ENCODE data around the gene ASCL5.

ASCL5 gene

GRCh38 chr1:201137579-201138310 lies 10.8 kb upstream of the ASCL5 start:
- Histone ChIP-seq H3K27me3 (ENCODE audit: insufficient read depth, low read length, poor library complexity, severe bottlenecking) (no peaks in the 10 kb centered on the region), H3K4me3 (ENCODE audit: low read length, poor library complexity, severe bottlenecking) (no peak overlapping the region), H3K9me2 (replicated peaks; ENCODE audit: low read depth, low read length) (no peaks in the 10 kb centered on the region), H3K36me3 (ENCODE audit: insufficient read depth, low read length) (peaks cover 44% of the 10 kb centered on the region; the same call in 1 of the 2 replicates), H3K9ac (ENCODE audit: low read depth, low read length, poor library complexity, severe bottlenecking) (no peak overlapping the region), H3F3A (ENCODE audit: low read depth) (no peaks in the 10 kb centered on the region), H2AFZ (ENCODE audit: low read length) (no peak overlapping the region), H3K9me3 (ENCODE audit: insufficient read depth, low read depth, low read length) (no peaks in the 10 kb centered on the region), H3K4me2 (ENCODE audit: low read depth, low read length, poor library complexity, severe bottlenecking) (no peak overlapping the region), H3K4me1 (ENCODE audit: insufficient read depth, low read length, poor library complexity, severe bottlenecking) (no peaks in the 10 kb centered on the region), H4K20me1 (ENCODE audit: insufficient read depth, low read length, poor library complexity, severe bottlenecking) (no peaks in the 10 kb centered on the region), H3K79me2 (ENCODE audit: insufficient read depth, low read length) (no peaks in the 10 kb centered on the region)
- TF ChIP-seq CTCF (conservative IDR thresholded peaks at IDR 0.05; ENCODE audit: low read length) (no peak), EZH2phosphoT487 (IDR thresholded peaks at IDR 0.05; ENCODE audit: borderline replicate concordance) (no peak)

DNA sequence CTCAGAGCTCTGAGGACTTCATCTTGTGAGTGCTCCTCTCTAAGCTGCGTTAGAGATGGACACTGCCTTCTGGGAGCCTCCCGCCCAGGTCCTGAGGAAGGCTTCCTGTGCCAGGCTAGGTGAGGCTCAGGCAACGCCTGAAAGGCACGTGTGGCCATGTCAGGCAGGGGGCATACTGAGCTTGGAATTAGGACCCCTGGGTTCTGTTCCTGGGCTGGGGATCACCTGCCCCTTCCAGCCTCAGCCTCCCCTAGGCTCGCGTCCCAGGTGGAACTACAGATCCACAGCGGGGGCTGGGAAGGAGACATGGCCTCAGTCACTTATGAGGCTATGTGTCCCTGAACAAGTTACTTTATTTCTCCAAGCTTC lies 10.0 kb upstream of the ASCL5 start:
- no peaks in the 10 kb centered on the region for H3K9me3 ChIP-seq (ENCODE audit: insufficient read depth, low read depth, low read length)
- TF ChIP-seq EZH2phosphoT487 (IDR thresholded peaks at IDR 0.05; ENCODE audit: borderline replicate concordance) (no peak), CTCF (conservative IDR thresholded peaks at IDR 0.05; ENCODE audit: low read length) (no peak)

DNA sequence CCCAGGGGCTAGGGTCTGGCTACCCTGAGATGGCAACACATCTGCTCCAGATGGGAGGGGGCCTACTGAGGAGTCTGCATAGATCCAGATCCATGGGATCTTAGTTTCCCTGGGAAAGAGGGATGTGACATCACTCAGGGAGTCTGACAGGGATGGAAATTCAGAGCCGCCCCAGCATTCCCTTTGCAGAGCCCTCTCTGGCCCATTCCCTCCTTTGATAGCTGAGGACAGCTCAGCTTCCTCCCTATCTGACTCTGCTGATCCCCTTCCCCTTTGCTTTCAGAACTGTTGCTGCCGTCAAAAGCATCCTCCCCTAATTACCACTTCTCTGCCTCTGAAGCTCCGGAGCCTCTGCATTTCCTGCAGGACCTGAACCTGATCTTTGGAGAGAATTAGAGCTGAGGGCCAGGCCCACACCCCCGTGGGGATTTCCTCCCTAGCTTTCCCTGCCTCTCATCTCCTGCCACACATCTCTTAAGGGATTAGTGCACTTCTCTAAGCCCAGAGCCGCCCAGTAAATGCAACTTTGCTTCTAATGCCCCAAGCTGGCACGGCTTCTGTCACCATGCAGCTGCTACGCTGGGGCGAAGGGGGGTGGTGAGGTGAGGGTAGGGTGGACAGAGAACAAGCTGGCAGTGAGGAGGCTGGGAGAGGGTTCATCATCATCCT lies 9.5 kb upstream of the ASCL5 start:
- H2AFZ ChIP-seq (ENCODE audit: low read length) = no peak overlapping the region
- no peaks in the 10 kb centered on the region for H3K79me2 ChIP-seq (ENCODE audit: insufficient read depth, low read length)
- H3K36me3 ChIP-seq (ENCODE audit: insufficient read depth, low read length) = peaks cover 34% of the 10 kb centered on the region; the same call in 1 of the 2 replicates
- H3K4me1 ChIP-seq (ENCODE audit: insufficient read depth, low read length, poor library complexity, severe bottlenecking) = no peaks in the 10 kb centered on the region
- no peaks in the 10 kb centered on the region for H3F3A ChIP-seq (ENCODE audit: low read depth)
- H3K9me2 ChIP-seq (replicated peaks; ENCODE audit: low read depth, low read length) = no peaks in the 10 kb centered on the region
- no peaks in the 10 kb centered on the region for H4K20me1 ChIP-seq (ENCODE audit: insufficient read depth, low read length, poor library complexity, severe bottlenecking)
- no peak overlapping the region for H3K9ac ChIP-seq (ENCODE audit: low read depth, low read length, poor library complexity, severe bottlenecking)
- no peaks in the 10 kb centered on the region for H3K27me3 ChIP-seq (ENCODE audit: insufficient read depth, low read length, poor library complexity, severe bottlenecking)
- no peak overlapping the region for H3K4me2 ChIP-seq (ENCODE audit: low read depth, low read length, poor library complexity, severe bottlenecking)
- no peaks in the 10 kb centered on the region for H3K9me3 ChIP-seq (ENCODE audit: insufficient read depth, low read depth, low read length)
- H3K4me3 ChIP-seq (ENCODE audit: low read length, poor library complexity, severe bottlenecking) = no peak overlapping the region
- TF ChIP-seq CTCF (conservative IDR thresholded peaks at IDR 0.05; ENCODE audit: low read length) (no peak), EZH2phosphoT487 (IDR thresholded peaks at IDR 0.05; ENCODE audit: borderline replicate concordance) (no peak)

More for the DNA sequence above, 10.0 kb upstream of the ASCL5 start:
- Histone ChIP-seq H3K79me2 (ENCODE audit: insufficient read depth, low read length) (no peaks in the 10 kb centered on the region), H3K4me1 (ENCODE audit: insufficient read depth, low read length, poor library complexity, severe bottlenecking) (no peaks in the 10 kb centered on the region), H3K36me3 (ENCODE audit: insufficient read depth, low read length) (peaks cover 37% of the 10 kb centered on the region; the same call in 1 of the 2 replicates), H3K9me2 (replicated peaks; ENCODE audit: low read depth, low read length) (no peaks in the 10 kb centered on the region), H2AFZ (ENCODE audit: low read length) (no peak overlapping the region), H3K9ac (ENCODE audit: low read depth, low read length, poor library complexity, severe bottlenecking) (no peak overlapping the region), H3K4me3 (ENCODE audit: low read length, poor library complexity, severe bottlenecking) (no peak overlapping the region), H3F3A (ENCODE audit: low read depth) (no peaks in the 10 kb centered on the region), H4K20me1 (ENCODE audit: insufficient read depth, low read length, poor library complexity, severe bottlenecking) (no peaks in the 10 kb centered on the region), H3K27me3 (ENCODE audit: insufficient read depth, low read length, poor library complexity, severe bottlenecking) (no peaks in the 10 kb centered on the region), H3K4me2 (ENCODE audit: low read depth, low read length, poor library complexity, severe bottlenecking) (no peak overlapping the region)

Data from Loucy (cell line).